GM21825 (cell line): ENCODE data around the gene MRPL48.
"Not testable (repeated sequence)": the region's sequence is repeated elsewhere in the genome, so short reads cannot be mapped to it uniquely, and the experiment has no call there.

Experiments used
- ATAC-seq: cut with Tn5 transposase; IDR thresholded peaks from one replicate; pipeline ENCODE4 v1.9.1; 2021; ENCODE audit warnings: mild to moderate bottlenecking, moderate library complexity; ENCODE audit not compliant: unreplicated experiment

MRPL48 gene

GRCh38 chr11:73779084-73779902 is 8.4 kb upstream of the MRPL48 start:
- ATAC-seq = peak; percentile 97

DNA sequence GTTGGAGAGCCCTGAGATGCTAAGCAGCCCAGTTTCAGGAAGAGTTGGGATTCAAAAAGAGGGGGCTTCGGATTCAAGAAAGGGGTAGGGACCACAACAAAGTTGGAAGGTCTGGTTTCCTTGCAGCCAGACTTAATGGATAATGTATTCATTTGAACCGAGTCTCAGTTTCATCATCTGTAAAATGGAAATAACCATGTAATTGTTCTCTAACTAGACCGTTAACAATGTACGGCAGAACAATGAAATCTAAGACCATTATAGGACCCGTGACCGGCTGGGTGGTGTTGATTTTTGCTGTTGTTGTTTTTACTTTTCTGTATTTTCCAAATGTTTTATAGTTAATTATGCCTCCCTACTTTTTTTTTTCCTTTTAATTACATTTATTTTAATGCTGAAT is 6.4 kb upstream of the MRPL48 start:
- ATAC-seq = no peak

- no peak for ATAC-seq
Observed at GRCh38 chr11:73783483-73784020, 4.1 kb upstream of the MRPL48 start.

DNA sequence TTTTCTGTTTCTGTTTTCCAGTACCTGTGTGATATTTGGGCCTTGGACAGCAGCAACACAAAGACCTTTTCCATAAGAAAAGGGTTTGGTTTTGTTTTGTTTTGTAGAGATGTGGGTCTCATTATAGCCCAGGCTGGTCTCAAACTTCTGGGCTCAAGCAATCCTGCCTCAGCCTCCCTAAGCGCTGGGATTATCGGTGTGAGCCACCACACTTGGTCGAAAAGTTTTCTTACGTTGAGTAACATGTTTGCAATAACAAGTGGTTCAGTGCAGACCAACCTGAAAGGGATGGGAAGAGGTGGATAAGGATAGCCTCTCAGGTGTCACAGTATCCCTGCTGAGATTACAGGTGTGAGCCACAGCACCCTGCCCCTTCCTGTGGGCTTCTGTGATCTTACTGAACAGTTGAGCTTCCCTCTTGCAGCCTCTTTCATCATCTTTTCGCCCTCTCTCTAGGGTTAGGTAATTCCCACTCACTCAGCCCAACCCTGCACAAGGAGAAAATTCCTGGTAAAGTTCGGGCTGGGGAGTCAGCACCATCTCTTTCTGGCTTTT is 3.5 kb upstream of the MRPL48 start:
- no peak for ATAC-seq

DNA sequence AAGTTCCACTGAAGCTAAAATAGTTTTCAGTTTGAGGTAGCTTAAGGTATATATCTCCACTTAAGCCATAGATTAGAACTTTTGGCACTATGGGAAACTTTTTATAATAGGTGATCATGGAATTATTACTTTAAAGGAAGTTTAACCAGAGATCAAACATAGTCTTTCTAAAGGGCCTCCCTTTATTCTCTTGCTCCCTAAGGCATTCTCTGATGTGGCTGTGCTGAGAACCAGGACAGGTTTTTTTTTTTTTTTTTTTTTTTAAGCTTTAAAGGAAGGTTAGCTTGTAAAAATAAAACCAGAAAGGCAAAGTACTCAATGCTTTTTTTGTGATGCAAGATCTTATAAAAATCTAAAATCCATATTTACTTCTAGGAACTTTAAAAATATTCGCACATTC is 2.9 kb upstream of the MRPL48 start:
- ATAC-seq = no peak

DNA sequence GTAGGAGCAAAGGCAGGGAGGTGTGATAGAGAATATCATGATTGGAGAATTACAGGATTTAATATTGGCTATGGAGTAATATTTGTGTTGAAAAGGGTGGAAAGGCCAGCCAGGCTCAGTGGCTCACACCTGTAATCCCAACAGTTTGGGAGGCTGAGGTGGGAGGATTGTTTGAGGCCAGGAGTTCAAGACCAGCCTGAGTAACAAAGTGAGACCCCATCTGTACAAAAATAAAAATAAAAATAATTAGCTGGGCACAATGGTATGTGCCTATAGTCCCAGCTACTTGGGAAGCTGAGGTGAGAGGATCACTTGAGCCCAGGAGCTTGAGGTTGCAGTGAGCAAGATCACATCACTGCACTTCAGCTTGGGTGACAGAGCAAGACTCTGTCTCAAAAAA is 2.2 kb upstream of the MRPL48 start:
- ATAC-seq = not testable (repeated sequence)

DNA sequence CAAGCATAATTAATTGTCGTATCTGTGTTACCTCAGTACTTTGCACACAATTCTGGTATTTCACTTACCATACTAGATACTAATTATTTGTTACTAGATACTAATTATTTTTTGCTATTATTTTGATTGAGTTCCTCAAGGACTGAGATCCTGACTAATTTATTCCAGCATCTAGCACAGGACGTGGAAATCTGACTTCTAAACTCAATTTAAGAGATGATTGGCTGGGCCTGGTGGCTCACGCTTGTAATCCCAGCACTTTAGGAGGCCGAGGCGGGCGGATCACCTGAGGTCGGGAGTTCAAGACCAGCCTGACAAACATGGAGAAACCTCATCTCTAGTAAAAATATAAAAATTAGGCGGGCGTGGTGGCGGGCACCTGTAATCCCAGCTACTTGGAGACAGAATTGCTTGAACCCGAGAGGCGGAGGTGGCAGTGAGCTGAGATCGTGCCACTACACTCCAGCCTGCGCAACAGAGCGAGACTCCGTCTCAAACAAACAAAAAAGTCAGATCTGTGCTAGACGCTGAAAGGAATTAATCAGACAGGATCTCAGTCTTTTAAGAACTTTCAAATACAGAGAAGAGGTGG is 527 bp upstream of the MRPL48 start:
- no peak for ATAC-seq

DNA sequence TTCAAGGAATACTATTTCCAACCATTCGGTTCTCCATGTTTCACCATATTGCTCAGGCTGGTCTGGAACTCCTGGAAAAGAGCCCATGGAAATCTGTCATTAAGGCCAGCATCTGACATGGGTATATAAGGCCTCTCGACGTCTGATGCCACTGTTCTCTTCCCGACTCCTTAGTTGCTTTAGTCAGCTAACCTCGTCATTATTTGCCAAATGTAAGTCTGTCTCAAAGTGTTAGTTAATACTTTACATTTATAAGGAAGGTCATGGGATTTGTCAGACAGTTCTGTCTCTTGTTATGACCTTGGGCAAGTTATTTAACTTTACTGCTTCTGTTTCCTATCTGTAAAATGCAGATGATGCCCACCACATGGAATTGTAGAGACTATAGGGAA is 1.6 kb downstream of the MRPL48 start:
- ATAC-seq = no peak

- no peak for ATAC-seq
Observed at GRCh38 chr11:73792584-73792983, 4.9 kb downstream of the MRPL48 start.

- no peak for ATAC-seq
Observed at GRCh38 chr11:73795925-73796632, 8.4 kb downstream of the MRPL48 start.

- no peak for ATAC-seq
Observed at GRCh38 chr11:73797457-73797856, 9.8 kb downstream of the MRPL48 start.

DNA sequence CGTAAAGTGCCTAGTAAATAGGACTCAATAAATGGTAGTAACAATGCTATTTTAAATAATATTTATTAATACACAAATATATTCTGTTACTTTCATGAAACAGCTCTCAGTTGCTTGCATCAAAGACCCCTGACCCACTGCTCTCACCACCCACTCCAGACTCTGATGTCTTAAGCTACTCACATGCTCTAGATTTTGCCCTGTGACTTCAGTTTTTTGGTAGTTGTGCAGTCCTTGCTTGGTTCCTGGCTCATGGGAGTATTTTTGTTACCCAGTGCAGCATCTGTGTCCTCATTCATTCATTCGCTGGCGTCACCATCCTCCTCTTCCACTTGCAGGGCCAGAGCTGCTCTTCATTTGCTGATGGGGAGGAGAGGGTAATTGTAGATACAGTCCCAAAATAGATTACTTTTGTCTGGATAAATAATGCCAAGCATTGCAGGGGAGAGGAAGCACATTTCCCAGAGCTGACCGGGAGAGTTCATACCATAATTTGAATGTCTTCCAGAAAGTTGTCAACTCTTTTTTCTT is 12.7 kb downstream of the MRPL48 start:
- no peak for ATAC-seq

- ATAC-seq = no peak
Observed at GRCh38 chr11:73801136-73801535, 13.5 kb downstream of the MRPL48 start.

- no peak for ATAC-seq
Observed at GRCh38 chr11:73804712-73805111, 17.0 kb downstream of the MRPL48 start.

DNA sequence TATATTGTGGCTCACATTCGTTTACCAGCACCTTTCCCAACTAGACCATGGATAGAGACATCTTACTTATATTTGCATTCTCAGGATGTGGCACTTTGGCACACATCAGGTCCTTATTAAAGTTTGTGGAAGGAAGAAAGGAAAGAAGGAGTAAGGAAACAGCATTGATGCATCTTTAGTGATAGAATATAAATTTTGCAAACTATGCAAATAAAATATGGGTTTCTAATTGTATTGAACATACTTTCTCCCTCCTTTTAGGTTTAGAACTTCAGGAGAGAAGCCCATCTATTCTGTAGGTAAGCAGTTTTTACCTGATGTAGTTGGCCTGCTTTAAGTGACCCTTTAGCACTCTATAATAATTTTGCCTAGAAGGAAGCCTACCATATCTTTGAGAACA is 20.4 kb downstream of the MRPL48 start:
- ATAC-seq = no peak

- ATAC-seq = no peak
Observed at GRCh38 chr11:73810637-73811036, 23.0 kb downstream of the MRPL48 start.

GRCh38 chr11:73812234-73812633 is 24.6 kb downstream of the MRPL48 start:
- ATAC-seq = no peak

GRCh38 chr11:73814812-73815211 is 27.1 kb downstream of the MRPL48 start:
- no peak for ATAC-seq

- ATAC-seq = no peak
Observed at GRCh38 chr11:73818846-73819245, 31.2 kb downstream of the MRPL48 start.

- ATAC-seq = no peak
Observed at GRCh38 chr11:73830261-73830660, 42.6 kb downstream of the MRPL48 start.

DNA sequence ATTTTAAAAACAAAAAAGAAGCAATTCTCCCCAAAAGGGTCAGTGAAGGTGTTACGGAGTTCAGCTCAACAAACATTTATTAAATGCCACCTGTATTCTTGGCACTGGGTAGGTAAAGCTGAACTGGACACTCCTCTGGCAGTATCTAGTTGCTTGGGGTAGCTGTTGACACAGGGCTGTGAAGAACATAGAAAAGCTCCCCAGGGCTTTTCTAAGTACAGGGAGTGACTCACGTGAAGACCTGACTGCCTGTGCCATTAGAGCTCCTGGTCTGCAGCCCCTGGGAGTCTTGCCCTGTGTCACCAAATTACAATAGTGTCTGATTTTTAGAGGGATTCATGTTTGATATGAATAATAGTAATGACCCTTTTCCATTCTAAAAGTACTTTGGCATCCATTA is 45.4 kb downstream of the MRPL48 start:
- no peak for ATAC-seq
